GM18507 (cell line): Measurements from ENCODE around the gene PLEKHG5.
"Not testable (repeated sequence)": the region's sequence is repeated elsewhere in the genome, so short reads cannot be mapped to it uniquely, and the experiment has no call there.

Source experiments
- DNase-seq: peaks from one replicate; pipeline ENCODE4 v3.0.0; 2011; ENCODE audit warnings: low read depth; ENCODE audit not compliant: insufficient read length; ENCODE audit errors: extremely low spot score
- FAIRE-seq: peaks from 2 replicates; lab custom pipeline; 2011; peaks lifted over from hg19 to GRCh38; lab: Jason Lieb, UNC

The PLEKHG5 gene

DNA sequence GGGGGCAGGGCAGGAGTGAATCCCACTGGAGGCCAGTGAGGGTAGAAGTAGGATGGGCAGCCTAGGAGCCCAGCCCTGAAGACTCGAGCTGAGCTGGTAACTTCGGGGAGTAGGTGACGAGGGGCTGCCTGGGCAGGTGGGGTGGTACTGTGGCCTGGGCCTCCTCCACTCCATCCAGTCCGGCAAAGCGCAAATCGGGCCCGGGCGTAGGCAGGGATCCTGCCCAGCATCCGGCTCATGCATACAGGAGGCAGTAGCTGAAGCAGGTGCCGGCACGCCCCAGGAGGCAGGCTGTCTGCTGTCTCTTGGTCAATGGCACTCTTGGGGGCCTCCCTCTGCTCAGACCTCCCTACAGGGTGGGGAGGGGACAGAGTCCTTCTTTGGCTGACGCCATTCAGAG lies 24.2 kb downstream of the PLEKHG5 start:
- no peak for DNase-seq
- FAIRE-seq, result no peak

DNA sequence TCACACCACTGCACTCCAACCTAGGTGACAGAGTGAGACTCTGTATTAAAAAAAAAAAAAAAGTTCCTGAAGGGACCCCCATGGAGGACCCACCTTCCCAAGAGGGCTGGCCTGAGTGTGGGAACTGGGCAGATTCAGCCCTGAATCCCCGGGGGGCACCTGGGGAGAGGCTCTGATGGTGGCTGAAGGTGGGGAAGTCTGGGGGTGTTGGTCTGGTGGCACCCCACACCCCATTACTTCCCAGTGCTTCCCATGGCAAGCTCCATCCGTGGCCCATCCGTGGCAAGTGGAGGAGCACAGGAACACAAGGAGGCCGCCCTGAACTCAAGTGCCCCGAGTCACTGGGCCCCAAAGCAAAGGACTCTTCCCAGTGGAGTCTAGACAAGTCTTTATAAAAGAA lies 24.7 kb downstream of the PLEKHG5 start:
- FAIRE-seq (no peak), DNase-seq (no peak)

DNA sequence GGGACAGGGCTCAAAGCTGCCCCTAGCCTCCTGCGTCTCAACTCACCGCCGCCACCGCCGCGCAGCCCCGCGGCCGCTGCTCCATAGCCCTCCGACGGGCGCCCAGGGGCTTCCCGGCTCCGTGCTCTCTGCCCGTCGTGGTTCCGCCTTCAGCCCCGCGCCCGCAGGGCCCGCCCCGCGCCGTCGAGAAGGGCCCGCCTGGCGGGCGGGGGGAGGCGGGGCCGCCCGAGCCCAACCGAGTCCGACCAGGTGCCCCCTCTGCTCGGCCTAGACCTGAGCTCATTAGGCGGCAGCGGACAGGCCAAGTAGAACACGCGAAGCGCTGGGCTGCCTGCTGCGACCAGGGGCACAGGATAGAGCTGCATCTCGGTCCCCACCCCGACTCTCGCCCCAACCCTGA lies 25.4 kb downstream of the PLEKHG5 start, which contains the start of gene TNFRSF25:
TSS of gene TNFRSF25 (minus strand) at position 151 of the 400 bp plus-strand sequence. CDS start at position 85, 66 bp downstream.
- no peak for FAIRE-seq
- DNase-seq, result no peak

DNA sequence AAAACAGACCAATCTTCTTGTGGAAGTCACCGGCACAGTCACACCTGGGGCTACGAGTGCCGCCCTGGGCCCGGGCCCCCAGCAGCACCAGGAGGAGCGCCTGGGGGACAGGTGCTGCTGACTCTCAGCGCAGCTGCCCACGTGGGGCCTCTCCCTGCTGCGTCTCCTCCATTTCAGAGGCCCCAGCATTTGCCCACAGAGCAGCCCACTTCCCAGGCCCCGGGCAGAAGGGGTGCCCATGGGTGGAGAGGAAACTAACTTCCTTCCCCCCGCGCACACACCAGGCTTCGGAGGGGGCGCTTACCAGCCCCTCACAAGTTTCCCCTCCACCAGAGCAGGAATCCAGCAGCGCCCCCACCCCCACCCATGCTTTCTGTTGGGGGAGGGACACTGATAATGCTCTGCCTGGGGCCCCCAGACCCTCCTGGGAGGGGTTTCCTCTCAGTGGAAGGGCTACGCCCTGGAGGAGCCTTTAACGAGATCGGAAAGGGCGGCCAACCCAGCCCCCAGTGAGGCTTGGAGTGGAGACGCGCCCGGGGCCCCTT lies 25.9 kb downstream of the PLEKHG5 start:
- DNase-seq (no peak), FAIRE-seq (no peak)

DNA sequence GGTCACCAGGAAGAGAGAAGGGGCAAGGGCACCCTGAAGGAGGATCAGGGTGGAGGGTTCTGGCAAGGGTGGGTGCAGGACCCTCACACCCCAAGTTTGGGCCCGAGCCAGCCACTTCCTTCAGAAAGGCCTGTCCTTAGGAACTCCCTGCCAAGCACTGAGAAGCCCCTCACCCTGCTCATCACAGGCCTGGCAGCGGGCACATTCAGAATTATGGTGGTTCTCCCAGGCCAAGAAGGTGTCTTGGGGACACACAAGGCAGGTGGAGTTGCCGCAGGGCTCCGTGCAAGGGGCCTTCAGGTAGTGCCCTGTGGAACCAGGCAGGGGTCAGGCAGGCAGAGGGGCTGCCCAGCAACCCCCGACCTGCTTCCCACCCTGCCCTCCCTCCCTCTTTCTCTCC lies 26.6 kb downstream of the PLEKHG5 start:
- DNase-seq (no peak), FAIRE-seq (no peak)

DNA sequence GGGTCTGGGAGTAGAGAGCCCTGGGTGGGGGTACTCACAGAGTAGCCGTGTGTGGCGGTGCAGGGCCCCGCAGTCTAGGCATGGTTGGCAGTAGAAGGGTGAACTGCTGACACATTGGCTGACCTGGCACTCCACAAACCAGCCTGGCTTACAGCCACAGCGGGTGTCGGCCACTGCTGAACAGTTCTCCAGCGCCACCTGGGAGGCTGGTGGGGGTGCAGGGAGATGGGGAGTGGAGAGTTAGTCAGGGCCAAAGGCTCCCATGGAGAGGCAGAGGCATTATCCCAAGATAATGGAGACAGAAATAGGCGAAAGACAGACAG lies 27.0 kb downstream of the PLEKHG5 start:
- FAIRE-seq (no peak), DNase-seq (no peak)

DNA sequence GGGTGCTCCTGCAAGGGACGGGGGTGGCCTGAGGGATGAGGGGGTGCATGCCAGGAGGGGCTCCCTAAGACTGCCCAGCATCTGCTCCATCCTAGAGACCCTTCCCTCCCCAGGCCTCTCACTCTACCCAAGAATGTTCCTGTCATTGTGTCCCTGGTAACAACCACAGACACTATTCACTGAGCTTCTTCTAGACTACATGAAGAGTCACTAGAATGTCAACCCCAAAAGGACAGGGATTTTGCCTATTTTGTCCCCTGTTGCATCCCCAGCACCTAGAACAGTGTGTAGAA lies 28.4 kb downstream of the PLEKHG5 start:
- FAIRE-seq (no peak), DNase-seq (no peak)

DNA sequence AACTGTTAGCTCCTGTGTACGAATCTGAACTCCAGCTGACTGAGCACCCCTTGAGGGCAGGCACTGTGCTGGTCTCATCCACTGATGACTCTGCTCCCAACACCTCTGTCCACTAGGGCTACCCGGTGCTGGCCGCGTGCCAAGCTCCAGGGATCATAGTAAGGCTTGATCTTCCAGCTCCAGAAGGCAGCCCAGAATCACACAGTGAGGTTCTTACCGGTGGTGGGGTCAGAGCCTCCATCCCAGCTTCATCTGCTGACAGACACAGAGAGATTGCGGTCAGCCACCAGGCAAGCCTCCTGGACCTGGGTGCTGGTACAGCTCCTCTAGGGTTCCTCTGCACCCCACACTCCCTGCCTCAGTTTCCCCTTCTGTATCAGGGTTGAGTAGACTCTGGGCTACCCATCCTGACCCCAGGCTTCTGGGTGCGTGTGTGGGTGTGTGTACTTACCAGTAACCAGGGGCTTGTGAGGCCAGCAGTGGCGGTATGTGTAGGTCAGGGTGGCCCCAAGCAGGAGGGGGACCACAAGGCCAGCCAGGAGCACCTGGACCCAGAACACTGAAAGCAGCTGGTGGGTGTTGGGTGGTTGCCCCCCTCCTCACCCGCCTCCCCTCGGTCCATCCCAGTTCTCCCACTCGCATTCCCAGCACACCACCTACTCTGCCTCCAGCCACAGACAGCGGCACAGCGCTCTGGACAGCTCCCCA lies 28.9 kb downstream of the PLEKHG5 start:
- DNase-seq (no peak), FAIRE-seq (no peak)

DNA sequence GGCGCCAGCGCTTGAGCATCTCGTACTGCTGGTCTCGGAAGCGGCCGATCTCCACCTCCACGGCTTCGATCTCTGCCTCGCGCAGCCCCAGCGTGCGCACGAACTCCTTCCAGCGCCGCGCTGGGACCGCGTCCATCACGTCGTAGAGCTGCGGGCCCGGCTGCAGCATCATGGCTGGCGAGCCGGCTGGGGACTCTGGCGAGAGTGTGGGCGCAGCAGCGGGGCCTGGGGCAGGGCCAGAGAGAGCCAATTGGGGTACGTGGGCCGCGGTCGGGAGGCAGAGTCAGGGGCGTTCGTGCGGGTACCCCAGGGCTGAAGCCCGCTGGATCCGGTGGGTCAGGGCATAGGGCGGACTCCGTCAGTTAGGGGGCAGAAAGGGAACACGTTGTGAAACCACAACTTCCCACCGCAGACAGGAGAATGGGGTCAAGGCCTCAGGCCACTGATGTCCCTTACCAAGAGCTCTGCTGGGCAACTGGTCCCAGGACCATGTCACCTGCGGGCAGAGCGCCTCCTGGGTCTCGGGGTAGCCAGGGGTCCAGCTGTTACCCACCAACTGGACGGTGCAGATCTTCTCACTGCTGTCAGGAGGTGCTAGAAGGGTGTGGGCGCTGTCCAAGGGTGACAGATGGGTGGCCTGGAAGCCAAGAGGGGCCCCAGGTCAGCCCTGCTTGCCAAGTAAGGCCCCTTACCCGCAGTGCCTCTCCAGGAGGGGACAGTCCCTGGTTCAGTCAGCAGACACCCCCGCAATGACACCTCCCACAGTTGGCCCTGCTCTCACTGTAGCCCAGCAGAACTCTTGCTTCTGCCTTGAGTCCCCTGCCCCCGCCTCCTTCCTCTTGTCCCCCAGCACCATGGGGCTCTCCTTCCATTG lies 29.7 kb downstream of the PLEKHG5 start:
- no peak for DNase-seq
- FAIRE-seq, result no peak

DNA sequence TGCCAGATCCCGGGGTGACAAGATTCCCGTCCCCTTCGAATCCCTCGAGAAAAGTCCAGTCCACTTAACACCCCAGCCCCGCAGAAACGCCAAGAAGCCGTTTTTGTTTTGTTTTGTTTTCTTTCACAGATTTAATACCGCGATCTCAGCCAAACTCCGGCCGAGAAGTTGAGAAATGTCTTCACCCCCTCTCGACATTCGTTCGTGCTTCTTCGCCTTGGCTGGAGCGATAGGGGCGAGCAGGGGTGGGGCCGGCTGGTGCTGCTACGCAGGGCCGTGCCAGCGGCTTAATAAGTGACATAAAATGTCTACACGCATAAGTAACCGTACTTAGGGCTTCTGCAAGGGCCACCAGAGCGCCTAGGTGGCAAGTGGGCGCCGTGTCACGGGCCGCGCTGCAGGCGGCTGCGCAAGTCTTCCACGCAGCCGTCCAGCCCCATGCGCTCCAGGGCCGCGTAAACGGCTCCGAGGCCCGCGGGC lies 30.4 kb downstream of the PLEKHG5 start:
- DNase-seq, result no peak
- no peak for FAIRE-seq

DNA sequence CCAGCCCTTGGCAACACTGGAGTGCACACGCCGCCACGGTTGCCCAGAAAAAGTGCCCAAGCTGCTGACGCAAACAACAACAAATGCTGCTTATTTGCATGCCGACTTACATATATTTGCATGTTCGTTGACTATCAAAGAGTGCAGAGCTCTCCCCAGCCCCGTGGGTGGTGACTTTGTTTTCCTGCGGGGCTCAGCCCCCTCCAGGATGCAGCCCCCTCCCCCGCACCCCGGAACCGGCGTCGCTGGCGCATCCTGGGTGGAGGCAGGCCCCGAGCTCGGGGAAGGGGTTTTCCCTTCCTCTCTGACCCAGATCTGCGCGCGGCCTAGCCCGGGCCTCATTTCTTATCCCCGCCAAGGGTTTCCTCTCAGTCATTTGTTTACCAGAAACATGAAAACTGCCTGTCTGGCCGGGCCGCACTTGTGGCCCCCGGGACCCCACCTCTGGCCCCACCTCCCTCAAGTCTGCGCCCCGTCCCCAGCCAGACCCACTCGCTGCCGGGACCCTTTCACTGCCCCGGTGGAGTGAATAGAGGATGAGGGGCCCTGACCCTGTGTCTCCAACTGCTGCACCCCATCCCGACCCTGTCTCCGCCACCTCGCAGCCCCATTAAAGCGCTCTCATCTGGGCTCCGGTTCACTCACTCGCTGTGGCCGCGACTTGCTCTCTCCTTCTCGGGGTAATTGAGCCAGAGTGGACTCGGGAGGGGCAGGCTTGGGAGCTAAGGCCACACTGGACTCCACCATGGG lies 31.0 kb downstream of the PLEKHG5 start:
- DNase-seq, result no peak
- no peak for FAIRE-seq

DNA sequence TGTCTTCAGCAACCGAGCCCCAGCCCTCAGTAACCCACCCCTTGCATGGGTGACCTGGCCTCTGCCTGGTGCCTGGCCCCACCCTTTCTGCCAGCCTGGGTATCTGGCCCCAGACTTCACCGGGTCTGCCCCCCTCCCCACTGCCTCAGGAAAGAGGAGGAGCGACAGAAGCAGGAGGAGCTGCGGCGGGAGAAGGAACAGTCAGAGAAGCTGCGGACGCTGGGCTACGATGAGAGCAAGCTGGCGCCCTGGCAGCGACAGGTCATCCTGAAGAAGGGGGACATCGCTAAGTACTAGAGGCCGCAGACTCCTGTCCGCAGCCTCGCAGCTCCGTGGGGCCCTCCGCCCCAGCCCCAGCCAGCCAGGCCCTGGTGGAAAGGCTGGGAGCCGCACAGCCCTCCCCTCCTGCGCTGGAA lies 31.6 kb downstream of the PLEKHG5 start:
- no peak for DNase-seq
- FAIRE-seq, result no peak

DNA sequence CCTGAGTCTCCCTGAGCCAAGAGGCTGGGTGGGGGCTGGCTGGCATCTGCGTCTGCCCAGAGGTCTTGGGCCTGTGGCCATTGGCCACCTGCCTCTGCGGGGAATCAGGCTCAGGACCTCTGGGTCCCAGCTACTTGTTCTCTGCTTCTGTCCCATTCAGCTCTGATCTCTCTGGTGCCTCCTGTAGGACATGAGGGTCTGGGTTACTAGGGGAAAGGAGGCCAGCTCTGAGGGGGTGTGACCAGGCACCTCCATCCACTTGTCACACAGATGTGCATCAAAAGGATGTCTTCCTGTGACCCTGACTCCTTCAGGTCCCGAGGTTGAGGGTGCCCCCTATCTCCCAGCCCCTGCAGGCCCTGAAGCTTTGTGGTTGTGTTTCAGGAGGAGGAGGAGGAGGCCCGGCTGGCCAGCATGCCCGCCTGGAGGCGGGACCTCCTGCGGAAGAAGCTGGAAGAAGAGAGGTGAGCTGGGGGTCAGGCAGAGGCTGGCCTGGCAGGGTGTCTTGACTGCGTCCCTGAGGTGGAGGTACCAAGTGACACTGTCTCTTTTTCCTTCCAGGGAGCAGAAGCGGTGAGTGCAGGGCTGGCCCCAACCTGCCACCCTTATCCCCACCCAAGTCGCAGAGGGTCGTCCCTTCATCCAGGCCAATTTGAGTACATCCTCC lies 34.5 kb downstream of the PLEKHG5 start:
- DNase-seq (no peak), FAIRE-seq (no peak)

DNA sequence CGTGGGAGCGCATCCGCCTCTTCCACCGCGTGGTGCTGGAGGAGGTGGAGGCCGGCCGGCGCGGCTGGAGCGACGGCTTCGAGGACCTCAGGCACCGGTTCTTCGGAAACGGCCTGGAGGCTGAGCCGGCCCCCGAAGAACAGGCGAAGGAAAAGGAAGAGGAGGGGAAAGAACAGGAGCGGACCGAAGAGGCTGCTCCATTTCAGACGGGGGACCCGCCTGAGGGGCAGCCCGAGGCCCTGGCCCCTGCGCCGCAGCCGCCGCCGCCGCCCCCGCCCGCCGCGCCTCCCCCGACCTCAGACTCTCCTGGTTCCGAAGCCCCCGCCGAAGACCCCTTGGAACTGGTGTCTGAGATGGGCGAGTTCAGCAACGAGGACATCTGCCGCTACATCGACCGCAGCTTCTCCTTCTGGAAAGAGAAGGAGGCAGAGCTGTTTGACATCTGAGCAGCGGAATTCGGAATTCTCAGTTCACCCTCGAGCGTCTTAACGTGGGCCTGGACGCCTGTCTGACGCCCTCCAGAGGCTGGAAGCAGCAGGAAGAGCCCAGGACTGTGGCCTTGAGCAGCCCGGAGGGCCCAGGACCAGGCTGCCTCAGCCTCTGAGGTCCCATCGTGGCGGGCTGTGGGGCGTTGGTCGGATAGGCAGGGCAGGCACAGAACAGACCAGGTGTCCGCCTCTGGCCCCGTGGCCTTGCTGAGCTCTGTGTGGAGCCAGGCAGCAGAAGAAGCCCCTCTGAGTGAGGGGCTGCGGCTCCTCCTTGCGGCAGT lies 35.5 kb downstream of the PLEKHG5 start:
- not testable (repeated sequence) for FAIRE-seq, DNase-seq

DNA sequence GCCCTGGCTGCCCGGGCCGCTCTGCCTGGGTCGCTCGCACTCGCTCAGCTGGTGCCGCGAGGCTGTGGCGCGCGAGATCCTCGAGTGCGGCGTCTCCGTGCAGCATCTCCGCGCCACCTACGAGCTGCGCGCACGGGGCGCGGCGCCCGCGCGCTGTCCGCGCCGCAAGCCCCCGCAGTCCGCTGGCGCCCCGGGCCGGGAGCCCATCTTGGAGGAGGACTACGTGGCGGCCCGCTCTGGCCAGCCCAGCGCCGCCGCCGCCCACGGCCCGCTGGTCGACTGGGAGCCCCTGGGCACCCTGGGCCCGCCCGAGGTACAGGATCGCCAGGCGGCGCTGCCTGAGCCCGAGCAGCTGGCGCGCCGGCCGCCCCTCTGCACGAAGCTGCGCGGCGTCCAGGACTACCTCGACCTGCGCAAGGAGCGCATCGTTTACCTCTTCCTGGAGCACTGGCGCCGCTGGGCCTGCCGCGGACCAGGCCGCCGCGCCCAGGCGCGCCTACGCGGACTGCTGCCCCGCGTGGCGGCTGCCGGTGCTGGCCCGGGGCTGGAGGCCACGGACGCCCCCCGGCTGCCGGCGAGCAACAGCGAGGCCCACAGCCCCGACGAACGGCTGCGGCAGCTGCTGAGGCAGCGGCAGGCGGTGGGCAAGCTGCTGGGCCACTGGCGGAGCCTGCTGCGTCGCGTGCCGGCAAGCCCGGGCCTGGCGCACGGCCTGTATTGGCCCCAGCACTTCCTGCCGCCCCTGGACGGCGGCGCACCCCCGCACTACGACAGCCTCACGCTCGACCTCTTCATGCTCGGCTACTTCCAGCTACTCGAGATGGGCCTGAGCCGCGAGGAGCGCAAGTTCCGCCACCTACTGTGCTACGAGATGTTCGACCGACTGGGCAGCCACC lies 36.4 kb downstream of the PLEKHG5 start:
- DNase-seq, result no peak
- no peak for FAIRE-seq

DNA sequence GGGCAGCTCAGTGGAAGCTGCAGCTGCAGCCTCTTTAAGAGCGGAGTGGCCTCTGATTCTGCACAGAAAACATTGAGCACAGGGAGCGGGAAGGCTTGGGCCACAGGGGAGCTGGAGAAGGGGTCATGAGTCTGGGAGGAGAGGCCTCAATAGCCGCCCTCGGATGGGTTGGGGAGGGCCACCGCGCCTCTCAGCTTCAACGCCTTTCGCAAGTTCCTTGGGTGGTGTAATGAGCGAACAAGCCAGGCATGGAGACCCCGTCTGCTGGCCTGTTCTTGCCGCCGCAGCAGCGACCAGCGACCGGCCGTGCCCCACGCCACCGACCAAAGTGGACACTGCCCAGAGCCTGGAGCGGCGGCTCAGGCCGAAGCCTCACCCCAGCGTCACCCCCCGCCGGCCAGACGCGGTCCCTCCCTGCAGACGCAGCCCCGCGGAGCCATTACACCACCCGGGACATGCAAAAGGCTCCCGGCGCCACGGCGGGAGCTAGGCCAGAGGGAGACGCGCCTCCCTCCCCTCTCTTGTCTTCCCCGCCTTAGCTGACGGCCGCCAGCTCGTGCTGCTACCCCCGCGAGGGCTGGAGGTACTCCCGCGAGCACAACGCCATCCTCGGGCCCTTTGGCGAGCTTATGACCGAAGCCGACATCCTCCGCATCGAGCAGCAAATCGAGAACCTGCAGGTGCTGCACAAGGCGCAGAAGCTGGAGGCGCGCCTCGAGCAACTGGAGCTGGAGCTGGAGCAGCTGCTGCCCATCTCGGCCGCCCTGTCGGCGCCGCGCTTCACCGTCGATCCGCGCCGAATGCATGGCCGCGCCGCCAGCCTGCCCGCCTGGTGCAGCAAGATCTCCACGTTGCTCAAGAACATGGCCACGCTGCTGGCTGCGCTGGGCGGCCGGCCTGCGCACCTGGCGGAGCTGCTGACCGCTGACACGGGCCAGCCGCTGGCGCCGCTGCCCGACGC lies 37.3 kb downstream of the PLEKHG5 start:
- not testable (repeated sequence) for FAIRE-seq, DNase-seq

DNA sequence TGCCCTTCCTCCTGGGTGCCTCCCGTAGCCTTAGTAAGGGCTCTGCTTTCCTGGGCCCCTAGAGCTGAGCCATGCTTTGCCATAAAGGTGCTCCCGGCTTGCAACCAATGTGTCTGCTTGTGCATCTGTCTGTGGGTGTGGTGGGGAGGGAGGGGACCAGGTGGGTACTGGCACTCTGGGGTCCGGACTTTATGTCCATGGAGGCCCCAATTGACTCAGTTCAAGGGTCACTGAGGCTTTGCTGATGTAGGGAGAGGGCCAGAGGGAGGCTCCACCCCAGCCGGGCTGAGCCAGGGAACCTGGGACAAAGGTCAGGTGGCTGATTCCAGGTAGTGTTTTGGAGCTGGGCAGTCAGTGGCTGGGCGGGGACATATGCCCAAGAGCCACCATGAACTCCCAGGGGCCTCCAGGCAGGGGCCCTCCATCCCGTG lies 40.5 kb downstream of the PLEKHG5 start:
- DNase-seq, result no peak
- FAIRE-seq, result no peak
